H54 (cell line): ENCODE data around the gene ATXN1.
"Not testable (repeated sequence)": the region's sequence is repeated elsewhere in the genome, so short reads cannot be mapped to it uniquely, and the experiment has no call there.

Experiments used
- DNase-seq: peaks from one replicate; pipeline ENCODE4 v3.0.0; 2011; ENCODE audit warnings: low spot score, mixed read lengths; ENCODE audit not compliant: insufficient read length
- FAIRE-seq: peaks from 3 replicates; lab custom pipeline; 2011; peaks lifted over from hg19 to GRCh38; lab: Jason Lieb, UNC
- POLR2A ChIP-seq: IDR thresholded peaks from 2 replicates; pipeline ENCODE4 v1.6.1; 2011; ENCODE audit warnings: low read depth, mild to moderate bottlenecking, low read length

ATXN1 gene

GRCh38 chr6:16476861-16477260 is 284.4 kb downstream of the ATXN1 start:
- no peak for TF ChIP-seq POLR2A
- FAIRE-seq (no peak), DNase-seq (no peak)

GRCh38 chr6:16475494-16475781 is 285.8 kb downstream of the ATXN1 start:
- DNase-seq = no peak
- FAIRE-seq = no peak
- no peak for TF ChIP-seq POLR2A

GRCh38 chr6:16474772-16475493 is 286.3 kb downstream of the ATXN1 start:
- FAIRE-seq (no peak), DNase-seq (no peak)
- TF ChIP-seq POLR2A = no peak

GRCh38 chr6:16473908-16474771 is 287.1 kb downstream of the ATXN1 start:
- no peak for TF ChIP-seq POLR2A

GRCh38 chr6:16473184-16473907 is 287.9 kb downstream of the ATXN1 start:
- DNase-seq (no peak), FAIRE-seq (no peak)
- no peak for TF ChIP-seq POLR2A

More at GRCh38 chr6:16473908-16474771, 287.1 kb downstream of the ATXN1 start:
- no peak for FAIRE-seq
- no peak for DNase-seq

- FAIRE-seq = peak; percentile 72
- no peak for DNase-seq
- TF ChIP-seq POLR2A = no peak
Observed at GRCh38 chr6:16472349-16473069, 288.8 kb downstream of the ATXN1 start.

- no peak for TF ChIP-seq POLR2A
- DNase-seq (no peak), FAIRE-seq (no peak)
Observed at GRCh38 chr6:16471910-16472297, 289.4 kb downstream of the ATXN1 start.

- DNase-seq (no peak), FAIRE-seq (no peak)
- TF ChIP-seq POLR2A = no peak
Observed at GRCh38 chr6:16471222-16471909, 289.9 kb downstream of the ATXN1 start.

- DNase-seq (no peak), FAIRE-seq (no peak)
- no peak for TF ChIP-seq POLR2A
Observed at GRCh38 chr6:16470502-16471221, 290.6 kb downstream of the ATXN1 start.

GRCh38 chr6:16468991-16469615 is 292.2 kb downstream of the ATXN1 start:
- DNase-seq (no peak), FAIRE-seq (no peak)
- TF ChIP-seq POLR2A = no peak

- TF ChIP-seq POLR2A = no peak
- FAIRE-seq (no peak), DNase-seq (no peak)
Observed at GRCh38 chr6:16466800-16467553, 294.3 kb downstream of the ATXN1 start.

- no peak for DNase-seq
- no peak for TF ChIP-seq POLR2A
- FAIRE-seq = no peak
Observed at GRCh38 chr6:16464045-16464444, 297.2 kb downstream of the ATXN1 start.

- FAIRE-seq, DNase-seq: not testable (repeated sequence)
Observed at GRCh38 chr6:16463246-16463645, 298.0 kb downstream of the ATXN1 start.
